GF-D8 (cell line): ENCODE results near the gene ELOVL7.
"Not testable (repeated sequence)": the region's sequence is repeated elsewhere in the genome, so short reads cannot be mapped to it uniquely, and the experiment has no call there.

Source experiments
- DNase-seq: peaks from one replicate; lab custom pipeline; 2025; lab: John Stamatoyannopoulos, UW

Gene ELOVL7

GRCh38 chr5:60829490-60830266 lies 14.4 kb downstream of the ELOVL7 start:
- DNase-seq, result no peak

GRCh38 chr5:60827201-60827600 lies 16.9 kb downstream of the ELOVL7 start:
- no peak for DNase-seq

GRCh38 chr5:60826653-60827052 lies 17.4 kb downstream of the ELOVL7 start:
- DNase-seq, result no peak

- DNase-seq, result no peak
Observed at GRCh38 chr5:60823574-60823973, 20.5 kb downstream of the ELOVL7 start.

- no peak for DNase-seq
Observed at GRCh38 chr5:60822285-60822556, 21.8 kb downstream of the ELOVL7 start.

- DNase-seq, result no peak
Observed at GRCh38 chr5:60821488-60822284, 22.4 kb downstream of the ELOVL7 start.

- peak; percentile 55 for DNase-seq
Observed at GRCh38 chr5:60820593-60821487, 23.2 kb downstream of the ELOVL7 start.

- DNase-seq, result not testable (repeated sequence)
Observed at GRCh38 chr5:60816138-60816537, 27.9 kb downstream of the ELOVL7 start.

- DNase-seq, result no peak
Observed at GRCh38 chr5:60814498-60814897, 29.6 kb downstream of the ELOVL7 start.

- DNase-seq, result no peak
Observed at GRCh38 chr5:60812426-60812825, 31.6 kb downstream of the ELOVL7 start.

GRCh38 chr5:60811105-60811504 lies 33.0 kb downstream of the ELOVL7 start:
- no peak for DNase-seq

- DNase-seq, result no peak
Observed at GRCh38 chr5:60810438-60811085, 33.5 kb downstream of the ELOVL7 start.

GRCh38 chr5:60809891-60810425 lies 34.1 kb downstream of the ELOVL7 start:
- no peak for DNase-seq

GRCh38 chr5:60806591-60807243 lies 37.4 kb downstream of the ELOVL7 start:
- no peak for DNase-seq

GRCh38 chr5:60805463-60805862 lies 38.6 kb downstream of the ELOVL7 start:
- no peak for DNase-seq

GRCh38 chr5:60803712-60804111 lies 40.4 kb downstream of the ELOVL7 start:
- DNase-seq, result no peak

- DNase-seq, result no peak
Observed at GRCh38 chr5:60802986-60803385, 41.1 kb downstream of the ELOVL7 start.

- DNase-seq, result no peak
Observed at GRCh38 chr5:60802226-60802625, 41.8 kb downstream of the ELOVL7 start.

- DNase-seq, result no peak
Observed at GRCh38 chr5:60797482-60798153, 46.5 kb downstream of the ELOVL7 start.

- not testable (repeated sequence) for DNase-seq
Observed at GRCh38 chr5:60795424-60795950, 48.6 kb downstream of the ELOVL7 start.
